HG02973 (cell line): ENCODE measurements around the gene GCSAM.
"Not testable (repeated sequence)": the region's sequence is repeated elsewhere in the genome, so short reads cannot be mapped to it uniquely, and the experiment has no call there.

ENCODE experiments used
- ATAC-seq: cut with Tn5 transposase; IDR thresholded peaks from one replicate; pipeline ENCODE4 v1.9.1; 2021; ENCODE audit warnings: moderate library complexity; ENCODE audit not compliant: unreplicated experiment

The GCSAM gene

DNA sequence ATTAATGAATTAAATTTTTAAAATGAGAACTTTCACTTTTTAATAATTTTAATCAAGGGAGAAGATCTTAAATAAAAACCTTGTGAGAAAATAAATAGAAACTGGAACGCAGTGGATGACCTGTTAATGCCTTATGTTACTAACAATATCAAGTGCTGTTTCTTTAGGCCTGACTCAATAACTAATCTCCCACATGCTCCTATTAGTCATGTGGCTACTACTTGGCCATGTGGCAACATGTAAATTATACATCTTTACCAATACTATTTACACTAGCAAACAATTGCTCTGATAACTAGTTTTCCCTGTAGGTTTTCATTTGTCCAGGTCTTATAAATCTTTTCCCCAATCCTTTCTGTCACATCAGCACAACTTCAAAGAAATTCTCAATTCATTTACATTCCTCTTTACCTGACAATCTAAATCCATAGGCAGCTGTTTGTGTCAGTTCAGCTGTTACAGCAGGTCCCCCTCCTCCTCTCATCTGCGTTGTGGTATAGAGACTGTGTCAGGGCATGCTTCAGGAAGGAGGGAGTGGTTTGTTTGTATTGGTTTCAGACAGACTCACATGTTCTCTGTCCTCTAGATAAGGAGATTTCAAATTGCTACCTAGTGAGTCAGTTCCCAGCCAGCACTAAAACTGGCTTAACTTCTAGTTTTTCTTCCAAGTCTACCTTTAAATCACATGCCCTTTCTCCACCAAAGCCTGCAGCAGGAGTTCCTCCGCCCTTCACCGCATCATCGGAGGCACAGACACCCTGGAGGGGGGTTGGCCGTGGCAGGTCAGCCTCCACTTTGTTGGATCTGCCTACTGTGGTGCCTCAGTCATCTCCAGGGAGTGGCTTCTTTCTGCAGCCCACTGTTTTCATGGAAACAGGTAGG, 58.2 kb downstream of the GCSAM start:
- ATAC-seq, result peak; percentile 71

GRCh38 chr3:112074006-112074405, 59.0 kb downstream of the GCSAM start:
- no peak for ATAC-seq

- not testable (repeated sequence) for ATAC-seq
Observed at GRCh38 chr3:112072387-112073060, 60.5 kb downstream of the GCSAM start.
